Activated B cell treated with CpG ODN at 0.5 μM for 24 hours (primary cell): ENCODE data around the gene PYGL. TPM values are rescaled to one million over a fixed set of nuclear protein-coding genes. Genes with fewer than 3 reads are reported as not detected.
"Not testable (repeated sequence)": the region's sequence is repeated elsewhere in the genome, so short reads cannot be mapped to it uniquely, and the experiment has no call there.

ENCODE experiments used
- ATAC-seq: fragments of 200-7000 bp; cut with Tn5 transposase; one replicate; pipeline ENCODE4 v1.10.0; 2021; ENCODE audit warnings: low read depth, mild to moderate bottlenecking, moderate library complexity
- CTCF ChIA-PET: fragments of 350-600 bp; sonication (Branson Sonifier 250); formaldehyde crosslinking; loops from one replicate; lab custom pipeline; 2021; ENCODE audit warnings: antibody characterized with exemption; lab: Charles Lee
- POLR2A ChIA-PET: fragments of 350-600 bp; sonication (Branson Sonifier 250); formaldehyde crosslinking; loops from one replicate; lab custom pipeline; 2021; ENCODE audit warnings: antibody characterized with exemption; lab: Charles Lee
- DNase-seq: peaks from one replicate; pipeline ENCODE4 v3.0.0; 2022
- H3K27ac Mint-ChIP-seq: one replicate; pipeline ENCODE4 v1.8.0; 2020; ENCODE audit warnings: mixed read lengths
- H3K27me3 Mint-ChIP-seq: one replicate; pipeline ENCODE4 v1.8.0; 2021; ENCODE audit warnings: mixed read lengths
- H3K36me3 Mint-ChIP-seq: one replicate; pipeline ENCODE4 v1.8.0; 2021; ENCODE audit warnings: low read depth, mixed read lengths
- H3K4me1 Mint-ChIP-seq: one replicate; pipeline ENCODE4 v1.8.0; 2021; ENCODE audit warnings: mixed read lengths
- H3K4me3 Mint-ChIP-seq: one replicate; pipeline ENCODE4 v1.8.0; 2020; ENCODE audit warnings: mild to moderate bottlenecking, mixed read lengths
- H3K9me3 Mint-ChIP-seq: one replicate; pipeline ENCODE4 v1.8.0; 2020; ENCODE audit warnings: mixed read lengths
- intact Hi-C: fragments of 100-400 bp; cut with micrococcal nuclease; formaldehyde crosslinking; loops from one replicate; pipeline ENCODE4 v1.15.1; 2024
- total RNA-seq: library from RNA; stranded (reverse); gene quantifications from 2 replicates; pipeline ENCODE4 v1.2.3, GENCODE V29; 2022
- TF ChIP-seq, protein P1 (sequence below): fragments of 200-600 bp; IDR thresholded peaks from one replicate; pipeline ENCODE4 v1.8.0; 2022; ENCODE audit warnings: antibody characterized with exemption, mild to moderate bottlenecking

The PYGL gene
- total RNA-seq, 1 donor from 2014 or later: not detected

- intact Hi-C loops: no loop called here
- TF ChIP-seq, protein P1, sequence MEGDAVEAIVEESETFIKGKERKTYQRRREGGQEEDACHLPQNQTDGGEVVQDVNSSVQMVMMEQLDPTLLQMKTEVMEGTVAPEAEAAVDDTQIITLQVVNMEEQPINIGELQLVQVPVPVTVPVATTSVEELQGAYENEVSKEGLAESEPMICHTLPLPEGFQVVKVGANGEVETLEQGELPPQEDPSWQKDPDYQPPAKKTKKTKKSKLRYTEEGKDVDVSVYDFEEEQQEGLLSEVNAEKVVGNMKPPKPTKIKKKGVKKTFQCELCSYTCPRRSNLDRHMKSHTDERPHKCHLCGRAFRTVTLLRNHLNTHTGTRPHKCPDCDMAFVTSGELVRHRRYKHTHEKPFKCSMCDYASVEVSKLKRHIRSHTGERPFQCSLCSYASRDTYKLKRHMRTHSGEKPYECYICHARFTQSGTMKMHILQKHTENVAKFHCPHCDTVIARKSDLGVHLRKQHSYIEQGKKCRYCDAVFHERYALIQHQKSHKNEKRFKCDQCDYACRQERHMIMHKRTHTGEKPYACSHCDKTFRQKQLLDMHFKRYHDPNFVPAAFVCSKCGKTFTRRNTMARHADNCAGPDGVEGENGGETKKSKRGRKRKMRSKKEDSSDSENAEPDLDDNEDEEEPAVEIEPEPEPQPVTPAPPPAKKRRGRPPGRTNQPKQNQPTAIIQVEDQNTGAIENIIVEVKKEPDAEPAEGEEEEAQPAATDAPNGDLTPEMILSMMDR: no peak
- Mint-ChIP-seq H3K27me3 (peaks cover 21% of the 10 kb centered on the region), H3K4me1 (peaks cover 15% of the 10 kb centered on the region), H3K4me3 (no peak overlapping the region), H3K9me3 (no peaks in the 10 kb centered on the region), H3K36me3 (no peaks in the 10 kb centered on the region), H3K27ac (no peak overlapping the region)
- ChIA-PET CTCF (no interaction called here), POLR2A (no interaction called here)
- DNase-seq (no peak), ATAC-seq (no peak)
These were observed 2.1 kb upstream of the PYGL start for GRCh38 chr14:50946234-50946935.

DNA sequence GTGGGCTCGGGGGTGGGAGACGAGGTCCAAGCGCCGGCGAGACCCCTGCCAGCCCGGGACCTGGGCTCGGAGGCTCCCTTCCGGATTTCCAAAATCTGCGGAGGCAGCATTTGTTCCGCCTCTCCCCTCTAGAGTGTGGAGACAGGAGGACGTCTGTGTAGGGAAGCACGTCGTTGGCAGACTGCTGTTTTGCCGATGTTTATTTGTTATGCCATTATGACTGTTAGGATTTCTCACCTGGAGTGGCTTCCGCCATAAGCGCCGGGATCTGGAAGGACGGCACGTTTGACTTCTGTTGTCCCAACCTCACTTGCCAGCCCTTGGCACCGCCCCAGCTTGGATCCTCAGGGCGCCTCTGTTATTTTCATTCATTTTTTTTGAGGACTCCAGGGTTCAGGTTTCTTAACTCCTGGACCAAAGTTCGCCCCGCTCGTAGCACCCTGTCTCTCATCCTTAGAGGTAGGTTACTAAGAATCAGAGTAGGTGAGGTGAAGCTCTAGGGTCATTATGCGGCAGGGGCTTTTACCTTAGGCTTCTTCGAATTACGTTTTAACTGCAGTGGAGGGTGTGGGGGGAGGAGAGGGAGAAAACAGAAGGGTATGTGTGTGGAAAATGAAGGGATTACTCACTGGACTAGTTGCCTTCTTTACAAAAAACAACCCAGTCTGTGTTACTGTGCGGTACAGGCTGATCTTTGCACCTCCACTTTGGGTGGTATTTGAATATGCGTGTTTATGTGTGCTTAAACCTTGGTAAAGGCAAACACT lies 547 bp upstream of the PYGL start:
- ChIA-PET CTCF (no interaction called here), POLR2A (no interaction called here)
- no peak for ATAC-seq
- Mint-ChIP-seq H3K9me3 (no peaks in the 10 kb centered on the region), H3K4me1 (peaks cover 15% of the 10 kb centered on the region), H3K4me3 (peak overlapping the region; percentile 86), H3K27ac (no peak overlapping the region), H3K36me3 (no peaks in the 10 kb centered on the region), H3K27me3 (peaks cover 33% of the 10 kb centered on the region)
- TF ChIP-seq, protein P1: no peak
- intact Hi-C loops: loop anchor here (5.0 kb wide), 2 partner anchors 152 to 257 kb away; partner anchors contain the start of gene TRIM9
- DNase-seq: no peak

- H3K9me3 Mint-ChIP-seq: no peaks in the 10 kb centered on the region
- ChIA-PET POLR2A (interaction anchor here (0.5 kb wide), 1 partner anchor 765 kb away, joined by 3 read pairs; no protein-coding TSS in a partner anchor), CTCF (no interaction called here)
- intact Hi-C loops: loop anchor here (5.0 kb wide), 2 partner anchors 154 to 259 kb away; partner anchors contain the start of gene TRIM9
- no peak for DNase-seq
- ATAC-seq: no peak
- peaks cover 37% of the 10 kb centered on the region for H3K27me3 Mint-ChIP-seq
- H3K4me1 Mint-ChIP-seq: peaks cover 15% of the 10 kb centered on the region
- TF ChIP-seq, protein P1: no peak
- H3K27ac Mint-ChIP-seq: no peak overlapping the region
- no peaks in the 10 kb centered on the region for H3K36me3 Mint-ChIP-seq
- peak overlapping the region; percentile 77 for H3K4me3 Mint-ChIP-seq
These were observed 881 bp downstream of the PYGL start for GRCh38 chr14:50943261-50943942.

DNA sequence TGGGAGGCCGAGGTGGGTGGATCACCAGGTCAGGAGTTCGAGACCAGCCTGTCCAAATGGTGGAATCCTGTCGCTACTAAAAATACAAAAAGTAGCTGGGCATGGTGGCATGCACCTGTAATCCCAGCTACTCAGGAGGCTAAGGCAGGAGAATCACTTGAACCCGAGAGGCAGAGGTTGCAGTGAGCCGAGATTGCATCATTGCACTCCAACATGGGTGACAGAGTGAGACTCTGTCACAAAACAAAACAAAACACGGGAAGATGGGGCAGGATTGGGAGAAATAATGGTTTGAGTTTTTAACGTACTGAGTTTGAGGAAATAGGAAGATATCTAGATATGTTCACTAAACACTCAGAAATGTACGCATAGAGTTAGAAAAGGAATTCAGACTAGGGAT lies 2.6 kb downstream of the PYGL start:
- POLR2A ChIA-PET, H3K4me3 Mint-ChIP-seq, H3K9me3 Mint-ChIP-seq, ATAC-seq, DNase-seq, H3K27ac Mint-ChIP-seq, CTCF ChIA-PET, H3K36me3 Mint-ChIP-seq: not testable (repeated sequence)
- H3K27me3 Mint-ChIP-seq: peaks cover 39% of the 10 kb centered on the region
- intact Hi-C loops: loop anchor here (5.0 kb wide), 2 partner anchors 156 to 261 kb away; partner anchors contain the start of gene TRIM9
- H3K4me1 Mint-ChIP-seq: peaks cover 15% of the 10 kb centered on the region

GRCh38 chr14:50941151-50941550 lies 3.1 kb downstream of the PYGL start:
- Mint-ChIP-seq H3K36me3 (no peaks in the 10 kb centered on the region), H3K4me3 (no peak overlapping the region), H3K4me1 (peaks cover 15% of the 10 kb centered on the region), H3K27me3 (peaks cover 39% of the 10 kb centered on the region), H3K9me3 (no peaks in the 10 kb centered on the region), H3K27ac (no peak overlapping the region)
- intact Hi-C loops: loop anchor here (5.0 kb wide), 2 partner anchors 156 to 261 kb away; partner anchors contain the start of gene TRIM9
- ATAC-seq: no peak
- TF ChIP-seq, protein P1: no peak
- ChIA-PET CTCF (no interaction called here), POLR2A (no interaction called here)
- DNase-seq: no peak
